Measurements from ENCODE around the gene FIGN. TPM values are rescaled to one million over a fixed set of nuclear protein-coding genes. Genes with fewer than 3 reads are reported as not detected.

The FIGN gene
- polyA plus RNA-seq, 1 experiment, result 2.4 TPM

DNA sequence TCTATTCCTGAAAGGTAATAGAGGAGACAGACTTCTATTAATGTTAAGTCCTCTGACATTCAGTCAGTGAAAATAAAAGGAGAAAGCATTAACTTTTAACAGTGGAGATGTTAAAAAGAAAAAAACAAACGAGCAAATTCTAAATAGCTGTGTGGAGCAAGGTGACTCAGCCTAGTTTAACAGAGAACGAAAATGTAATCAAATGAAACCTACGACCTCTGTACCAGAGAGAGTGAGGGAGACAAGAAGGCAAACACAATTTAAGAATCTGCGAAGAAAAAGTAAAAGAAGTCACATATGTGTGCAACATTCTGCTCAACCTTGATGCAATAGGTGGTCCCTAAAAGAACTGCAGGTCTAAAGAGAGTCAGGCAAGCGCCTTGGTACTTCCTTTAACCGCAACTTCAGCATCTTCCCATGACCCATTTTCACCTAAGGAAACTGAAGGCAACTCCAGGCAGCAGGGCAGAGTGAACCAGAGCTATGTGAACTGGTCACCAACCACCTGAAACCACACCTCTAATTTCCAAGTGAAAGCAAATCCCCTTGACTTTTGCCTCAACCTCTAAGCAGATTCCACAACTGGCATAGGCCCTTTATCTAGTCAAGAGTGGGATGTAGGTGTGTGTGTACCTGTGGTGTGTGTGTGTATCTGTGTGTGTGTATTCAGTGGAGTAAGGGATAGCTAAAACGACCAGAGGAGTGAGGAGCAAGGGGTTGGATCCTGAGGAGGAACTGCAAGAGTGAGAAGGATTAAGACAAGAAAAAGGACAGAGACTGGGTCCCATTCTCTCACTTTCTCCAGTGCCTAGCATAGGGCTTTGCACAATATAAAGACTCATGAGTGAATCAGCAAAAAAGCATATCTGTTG lies 43.0 kb downstream of the FIGN start:
- CTCF ChIA-PET, result interaction anchor here (1.4 kb wide), 1 partner anchor 9 kb away, joined by 5 read pairs; no protein-coding TSS in a partner anchor
- TF ChIP-seq, protein P1, sequence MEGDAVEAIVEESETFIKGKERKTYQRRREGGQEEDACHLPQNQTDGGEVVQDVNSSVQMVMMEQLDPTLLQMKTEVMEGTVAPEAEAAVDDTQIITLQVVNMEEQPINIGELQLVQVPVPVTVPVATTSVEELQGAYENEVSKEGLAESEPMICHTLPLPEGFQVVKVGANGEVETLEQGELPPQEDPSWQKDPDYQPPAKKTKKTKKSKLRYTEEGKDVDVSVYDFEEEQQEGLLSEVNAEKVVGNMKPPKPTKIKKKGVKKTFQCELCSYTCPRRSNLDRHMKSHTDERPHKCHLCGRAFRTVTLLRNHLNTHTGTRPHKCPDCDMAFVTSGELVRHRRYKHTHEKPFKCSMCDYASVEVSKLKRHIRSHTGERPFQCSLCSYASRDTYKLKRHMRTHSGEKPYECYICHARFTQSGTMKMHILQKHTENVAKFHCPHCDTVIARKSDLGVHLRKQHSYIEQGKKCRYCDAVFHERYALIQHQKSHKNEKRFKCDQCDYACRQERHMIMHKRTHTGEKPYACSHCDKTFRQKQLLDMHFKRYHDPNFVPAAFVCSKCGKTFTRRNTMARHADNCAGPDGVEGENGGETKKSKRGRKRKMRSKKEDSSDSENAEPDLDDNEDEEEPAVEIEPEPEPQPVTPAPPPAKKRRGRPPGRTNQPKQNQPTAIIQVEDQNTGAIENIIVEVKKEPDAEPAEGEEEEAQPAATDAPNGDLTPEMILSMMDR (IDR thresholded peaks at IDR 0.05; ENCODE audit: insufficient read depth, low read depth, low read length), result no peak
- Histone ChIP-seq H3K36me3 (ENCODE audit: control insufficient read depth, insufficient read depth, low read length) (no peaks in the 10 kb centered on the region), H3K27me3 (ENCODE audit: control insufficient read depth, insufficient read depth, low read length) (no peaks in the 10 kb centered on the region), H3K4me3 (ENCODE audit: low read depth, low read length) (no peak overlapping the region)
- DNase-seq (ENCODE audit: low read depth), result no peak
- POLR2A ChIA-PET, result no interaction called here

DNA sequence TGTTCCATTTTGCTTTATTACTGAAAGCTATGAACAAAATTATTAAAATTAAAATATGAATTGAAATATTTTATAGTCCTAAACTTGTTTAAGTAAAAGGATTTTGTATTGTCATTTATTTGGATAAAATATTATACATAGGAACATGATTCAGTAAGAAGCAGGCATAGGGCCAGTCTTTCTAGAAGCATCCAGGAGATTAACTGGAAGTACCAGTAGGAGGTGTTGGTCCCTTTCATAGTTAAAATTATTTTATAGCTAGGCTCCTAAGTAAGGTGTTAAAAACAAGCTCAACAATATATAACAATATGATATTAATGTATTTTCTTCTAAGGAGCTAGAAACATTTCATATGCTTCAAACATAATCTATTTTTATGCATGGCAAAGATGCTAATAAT lies 43.7 kb downstream of the FIGN start:
- no peak overlapping the region for H3K4me3 ChIP-seq (ENCODE audit: low read depth, low read length)
- no peak for DNase-seq (ENCODE audit: low read depth)
- POLR2A ChIA-PET, result no interaction called here
- H3K36me3 ChIP-seq (ENCODE audit: control insufficient read depth, insufficient read depth, low read length), result no peaks in the 10 kb centered on the region
- CTCF ChIA-PET, result interaction anchor here (1.4 kb wide), 1 partner anchor 9 kb away, joined by 5 read pairs; no protein-coding TSS in a partner anchor
- no peaks in the 10 kb centered on the region for H3K27me3 ChIP-seq (ENCODE audit: control insufficient read depth, insufficient read depth, low read length)
- TF ChIP-seq, protein P1 (IDR thresholded peaks at IDR 0.05; ENCODE audit: insufficient read depth, low read depth, low read length), result no peak

DNA sequence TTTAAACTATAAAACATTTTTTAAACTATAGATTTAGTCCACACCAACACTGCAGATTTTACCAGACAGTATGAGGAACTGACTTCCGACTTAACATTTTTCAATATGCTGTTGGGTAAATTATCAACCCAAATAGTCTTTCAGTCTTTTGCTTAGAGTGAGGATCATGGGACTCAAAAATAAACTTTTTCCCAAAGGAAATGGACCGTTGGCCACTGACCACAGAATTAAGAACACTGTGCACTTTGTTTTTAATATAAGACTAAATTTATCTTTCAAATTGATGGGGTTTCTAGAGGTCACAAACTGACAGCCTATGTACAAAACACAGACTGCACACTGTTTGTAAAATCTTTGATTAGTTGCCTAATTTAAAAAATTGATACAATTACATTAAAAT lies 44.9 kb downstream of the FIGN start:
- H3K4me3 ChIP-seq (ENCODE audit: low read depth, low read length), result no peak overlapping the region
- no peaks in the 10 kb centered on the region for H3K36me3 ChIP-seq (ENCODE audit: control insufficient read depth, insufficient read depth, low read length)
- no peaks in the 10 kb centered on the region for H3K27me3 ChIP-seq (ENCODE audit: control insufficient read depth, insufficient read depth, low read length)
- CTCF ChIA-PET, result interaction anchor here (1.6 kb wide), 1 partner anchor 14 kb away, joined by 3 read pairs; no protein-coding TSS in a partner anchor
- no peak for DNase-seq (ENCODE audit: low read depth)
- POLR2A ChIA-PET, result no interaction called here
- TF ChIP-seq, protein P1 (IDR thresholded peaks at IDR 0.05; ENCODE audit: insufficient read depth, low read depth, low read length), result no peak

DNA sequence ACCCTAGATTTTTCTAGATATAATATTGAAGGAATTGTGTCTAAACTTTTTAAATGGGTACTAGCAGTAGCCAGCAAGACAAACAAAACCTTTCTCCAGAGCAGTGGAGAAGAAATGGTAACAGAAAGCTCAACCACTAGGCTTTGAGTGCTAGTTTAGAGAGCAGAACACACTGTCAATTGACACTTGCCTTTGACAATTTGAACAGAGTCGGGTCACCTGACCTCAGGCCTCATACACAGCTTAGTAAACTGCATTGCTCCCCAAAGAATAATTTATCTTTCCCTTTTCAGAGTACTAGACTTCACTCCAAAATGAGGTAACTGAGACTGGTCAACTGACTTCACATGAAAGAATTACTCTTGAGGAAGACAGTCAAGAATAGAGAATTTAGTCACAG lies 48.6 kb downstream of the FIGN start:
- TF ChIP-seq, protein P1 (IDR thresholded peaks at IDR 0.05; ENCODE audit: insufficient read depth, low read depth, low read length), result no peak
- ChIA-PET POLR2A (no interaction called here), CTCF (no interaction called here)
- no peaks in the 10 kb centered on the region for H3K27me3 ChIP-seq (ENCODE audit: control insufficient read depth, insufficient read depth, low read length)
- no peaks in the 10 kb centered on the region for H3K36me3 ChIP-seq (ENCODE audit: control insufficient read depth, insufficient read depth, low read length)
- DNase-seq (ENCODE audit: low read depth), result no peak
- H3K4me3 ChIP-seq (ENCODE audit: low read depth, low read length), result no peak overlapping the region

DNA sequence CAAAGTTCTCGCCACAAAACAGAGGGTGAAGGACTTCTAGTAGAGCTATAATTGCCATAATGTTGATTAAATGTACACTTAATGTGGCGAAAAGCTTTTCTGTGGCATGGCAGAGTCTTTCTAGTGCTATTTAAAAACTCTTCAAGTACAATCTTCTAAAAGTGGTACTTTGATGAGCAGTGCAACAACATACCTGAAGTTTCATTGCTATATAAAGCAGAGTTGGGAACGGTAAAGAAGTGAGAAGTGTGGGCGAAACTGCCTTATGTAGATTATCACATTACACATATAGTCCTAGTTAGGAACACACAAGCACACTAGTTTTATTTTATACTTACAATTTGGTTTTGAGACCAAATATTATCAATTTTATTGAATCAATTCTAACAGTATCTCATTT lies 49.5 kb downstream of the FIGN start:
- no peak for DNase-seq (ENCODE audit: low read depth)
- ChIA-PET POLR2A (no interaction called here), CTCF (no interaction called here)
- H3K4me3 ChIP-seq (ENCODE audit: low read depth, low read length), result no peak overlapping the region
- TF ChIP-seq, protein P1 (IDR thresholded peaks at IDR 0.05; ENCODE audit: insufficient read depth, low read depth, low read length), result no peak
- no peaks in the 10 kb centered on the region for H3K27me3 ChIP-seq (ENCODE audit: control insufficient read depth, insufficient read depth, low read length)
- H3K36me3 ChIP-seq (ENCODE audit: control insufficient read depth, insufficient read depth, low read length), result no peaks in the 10 kb centered on the region

Data from BJ (cell line).